ENCODE data around the gene INSC. TPM values are rescaled to one million over a fixed set of nuclear protein-coding genes. Genes with fewer than 3 reads are reported as not detected.

INSC gene
- total and polyA plus RNA-seq, 2 of the 4 experiments (the other 2 are of a cell fraction) = 0.53 to 1.4 TPM

GRCh38 chr11:15142838-15143237 lies 28.1 kb downstream of the INSC start:
- H4K20me1 ChIP-seq (ENCODE audit: insufficient read depth, low read length) = no peaks in the 10 kb centered on the region
- TF ChIP-seq CTCF (conservative IDR thresholded peaks at IDR 0.05; ENCODE audit: low read depth, low read length) = no peak
- no peak for TF ChIP-seq BHLHE40 (IDR thresholded peaks at IDR 0.05; ENCODE audit: low read depth, low read length)
- no peak for TF ChIP-seq RAD21 (IDR thresholded peaks at IDR 0.05; ENCODE audit: low read length)
- no peak for TF ChIP-seq MAZ (IDR thresholded peaks at IDR 0.05; ENCODE audit: borderline replicate concordance, low read depth, low read length)
- no peak for TF ChIP-seq RFX5 (IDR thresholded peaks at IDR 0.05; ENCODE audit: low read depth, low read length)
- no peak for TF ChIP-seq ELK1 (IDR thresholded peaks at IDR 0.05; ENCODE audit: borderline replicate concordance, low read depth, low read length)
- TF ChIP-seq CEBPB (IDR thresholded peaks at IDR 0.05; ENCODE audit: low read depth, low read length) = no peak
- TF ChIP-seq SMC3 (IDR thresholded peaks at IDR 0.05; ENCODE audit: low read depth, low read length) = no peak
- TF ChIP-seq USF2 (IDR thresholded peaks at IDR 0.05; ENCODE audit: low read depth, low read length) = no peak
- no peak for TF ChIP-seq CHD1 (IDR thresholded peaks at IDR 0.05; ENCODE audit: low read depth, low read length)
- TF ChIP-seq MAFK (IDR thresholded peaks at IDR 0.05; ENCODE audit: low read depth, low read length) = no peak
- TF ChIP-seq NFE2L2 (IDR thresholded peaks at IDR 0.05; ENCODE audit: low read depth, low read length) = no peak
- no peak for TF ChIP-seq FOS (IDR thresholded peaks at IDR 0.05; ENCODE audit: low read depth, low read length)
- TF ChIP-seq MXI1 (IDR thresholded peaks at IDR 0.05; ENCODE audit: borderline replicate concordance, low read depth, low read length) = no peak
- no peak for TF ChIP-seq POLR2A (IDR thresholded peaks at IDR 0.05; ENCODE audit: low read depth, low read length)
- no peak for TF ChIP-seq RCOR1 (IDR thresholded peaks at IDR 0.05; ENCODE audit: insufficient replicate concordance, low read length)
- no peak overlapping the region for H2BK5ac ChIP-seq (ENCODE audit: low read depth, low read length, poor library complexity, severe bottlenecking)
- no peaks in the 10 kb centered on the region for H3K36me3 ChIP-seq (ENCODE audit: control insufficient read depth, insufficient read depth, low read length)
- H3K23ac ChIP-seq (ENCODE audit: low read depth, low read length) = no peak overlapping the region
- no peak overlapping the region for H2BK15ac ChIP-seq (ENCODE audit: low read depth, low read length)
- no peak overlapping the region for H3K56ac ChIP-seq (ENCODE audit: extremely low read depth, insufficient read depth, low read length)
- H4K5ac ChIP-seq (ENCODE audit: low read depth, low read length) = no peak overlapping the region
- no CpG with 5 or more reads among the region's 7 CpGs for WGBS, 2 experiments (ENCODE audit: extremely low coverage in 2 of 2, insufficient read length in 1 of 2)
- H2AK9ac ChIP-seq (replicated peaks; ENCODE audit: low read depth, low read length, poor library complexity) = no peak overlapping the region
- no peak overlapping the region for H2AFZ ChIP-seq (replicated peaks; ENCODE audit: low read length, poor library complexity)
- H3K14ac ChIP-seq (replicated peaks; ENCODE audit: low read depth, low read length) = no peak overlapping the region
- H3K27ac ChIP-seq (ENCODE audit: insufficient read depth, low read length) = no peak overlapping the region
- H3K4me1 ChIP-seq (ENCODE audit: control insufficient read depth, insufficient read depth, low read length) = peaks cover 2% of the 10 kb centered on the region; the same call in 1 of the 2 replicates
- 0 out of 4 replicates have a peak, but pooled peaks cover 0 to 9% of the 10 kb centered on the region in 2 experiments for H3K79me1 ChIP-seq (ENCODE audit: low read depth in 1 of 2, low read length in 2 of 2)
- POLR2A ChIA-PET (ENCODE audit: unreplicated experiment) = no interaction called here
- no peak for DNase-seq
- in situ Hi-C loops (cut with MboI; ENCODE audit: low sequenced_read_pairs) (no loop called here), intact Hi-C loops (cut with micrococcal nuclease) (no loop called here), dilution Hi-C loops (cut with HindIII; ENCODE audit: low sequenced_read_pairs, unreplicated experiment) (no loop called here)
- no peak overlapping the region for H3K18ac ChIP-seq (ENCODE audit: low read depth, low read length)
- no peak overlapping the region for H2AK5ac ChIP-seq (ENCODE audit: low read depth, low read length)
- no peak overlapping the region for H3K9ac ChIP-seq (ENCODE audit: low read depth, low read length)
- ATAC-seq (ENCODE audit: low read depth) = no peak
- no TSS peak for BruUV-seq (replicated peaks)
- no peak overlapping the region for H2BK120ac ChIP-seq (ENCODE audit: low read depth, low read length)
- CTCF ChIA-PET = interaction anchor here (0.6 kb wide), 1 partner anchor 1443 kb away, joined by 5 read pairs; no protein-coding TSS in a partner anchor
- no peaks in the 10 kb centered on the region for H3K27me3 ChIP-seq (ENCODE audit: control insufficient read depth, insufficient read depth, low read length)
- H3K9me3 ChIP-seq (ENCODE audit: control insufficient read depth, insufficient read depth, low read length) = no peaks in the 10 kb centered on the region
- H4K91ac ChIP-seq (ENCODE audit: insufficient read depth, low read depth, low read length) = no peak overlapping the region
- H3K4me2 ChIP-seq (ENCODE audit: low read depth, low read length) = no peak overlapping the region
- H2BK20ac ChIP-seq (ENCODE audit: low read depth, low read length) = no peak overlapping the region
- H3K4me3 ChIP-seq (ENCODE audit: insufficient read depth, low read depth, low read length) = no peak overlapping the region
- H4K8ac ChIP-seq (ENCODE audit: low read depth in 2 of 2, low read length in 2 of 2) = no peak overlapping the region
- H3K9me1 ChIP-seq (ENCODE audit: insufficient read depth, low read length) = peaks cover 10% of the 10 kb centered on the region
- H3K4ac ChIP-seq (ENCODE audit: low read depth, low read length) = no peak overlapping the region
